BLaER1 (cell line): Measurements from ENCODE around the gene OTC.

Experiments used
- H3K27ac ChIP-seq: shearing (Covaris generic); formaldehyde crosslinking; 2 replicates; pipeline ENCODE4 v1.8.1; 2022
- H3K27me3 ChIP-seq: shearing (Covaris generic); formaldehyde crosslinking; 2 replicates; pipeline ENCODE4 v1.8.1; 2022
- H3K36me3 ChIP-seq: shearing (Covaris generic); formaldehyde crosslinking; 2 replicates; pipeline ENCODE4 v1.8.1; 2022
- H3K4me1 ChIP-seq: shearing (Covaris generic); formaldehyde crosslinking; 2 replicates; pipeline ENCODE4 v1.8.1; 2022
- H3K4me2 ChIP-seq: shearing (Covaris generic); formaldehyde crosslinking; 2 replicates; pipeline ENCODE4 v1.8.1; 2022
- H3K4me3 ChIP-seq: shearing (Covaris generic); formaldehyde crosslinking; 2 replicates; pipeline ENCODE4 v1.8.1; 2022
- H3K9ac ChIP-seq: shearing (Covaris generic); formaldehyde crosslinking; 2 replicates; pipeline ENCODE4 v1.8.1; 2022
- H3K9me3 ChIP-seq: shearing (Covaris generic); formaldehyde crosslinking; 2 replicates; pipeline ENCODE4 v1.8.1; 2022
- H4K20me1 ChIP-seq: shearing (Covaris generic); formaldehyde crosslinking; 2 replicates; pipeline ENCODE4 v1.8.1; 2022
- Cebpa-rat ChIP-seq: shearing (Covaris generic); IDR thresholded peaks from 2 replicates; pipeline ENCODE4 v1.8.1; 2022

Gene OTC

DNA sequence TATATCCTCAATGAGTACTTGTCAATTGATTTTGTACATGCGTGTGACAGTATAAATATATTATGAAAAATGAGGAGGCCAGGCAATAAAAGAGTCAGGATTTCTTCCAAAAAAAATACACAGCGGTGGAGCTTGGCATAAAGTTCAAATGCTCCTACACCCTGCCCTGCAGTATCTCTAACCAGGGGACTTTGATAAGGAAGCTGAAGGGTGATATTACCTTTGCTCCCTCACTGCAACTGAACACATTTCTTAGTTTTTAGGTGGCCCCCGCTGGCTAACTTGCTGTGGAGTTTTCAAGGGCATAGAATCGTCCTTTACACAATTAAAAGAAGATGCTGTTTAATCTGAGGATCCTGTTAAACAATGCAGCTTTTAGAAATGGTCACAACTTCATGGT is at the start of gene OTC:
OTC (plus strand) TSS at position 243 of the 400 bp plus-strand sequence; CDS start at position 336, 93 bp downstream.
- H4K20me1 ChIP-seq = no peaks in the 10 kb centered on the region
- TF ChIP-seq Cebpa-rat = no peak
- H3K4me2 ChIP-seq = no peak within 1 kb of the TSS
- no peak within 1 kb of the TSS for H3K27ac ChIP-seq
- no peak within 1 kb of the TSS for H3K4me3 ChIP-seq
- no peak within 1 kb of the TSS for H3K9ac ChIP-seq
- no peaks in the 10 kb centered on the region for H3K36me3 ChIP-seq
- no peaks in the 10 kb centered on the region for H3K4me1 ChIP-seq
- H3K27me3 ChIP-seq = no peaks in the 10 kb centered on the region
- no peaks in the 10 kb centered on the region for H3K9me3 ChIP-seq

DNA sequence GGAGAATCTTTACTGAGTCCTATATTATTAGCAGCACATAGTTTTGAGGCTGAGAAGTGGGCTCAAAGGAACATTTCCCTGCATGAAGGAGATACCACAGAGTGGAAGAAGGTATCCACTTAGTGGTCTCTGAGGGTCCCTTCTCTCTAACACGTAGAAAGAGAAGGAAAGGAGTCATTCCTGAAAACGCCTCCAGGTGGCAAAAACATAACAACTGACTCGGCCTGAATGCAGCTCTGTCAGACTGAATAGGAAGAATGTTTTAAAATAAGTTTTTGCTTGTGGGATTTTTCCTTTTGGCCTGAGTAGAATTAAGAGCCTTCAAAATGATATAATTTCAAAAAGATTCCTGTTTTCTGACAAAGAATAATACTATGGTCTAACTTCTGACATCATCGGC is 48.4 kb upstream of the OTC start:
- H3K36me3 ChIP-seq = no peaks in the 10 kb centered on the region
- no peaks in the 10 kb centered on the region for H4K20me1 ChIP-seq
- no peak overlapping the region for H3K4me2 ChIP-seq
- H3K4me3 ChIP-seq = no peak overlapping the region
- no peak overlapping the region for H3K9ac ChIP-seq
- no peaks in the 10 kb centered on the region for H3K4me1 ChIP-seq
- no peaks in the 10 kb centered on the region for H3K27me3 ChIP-seq
- TF ChIP-seq Cebpa-rat = no peak
- H3K27ac ChIP-seq = no peak overlapping the region
- H3K9me3 ChIP-seq = no peaks in the 10 kb centered on the region

DNA sequence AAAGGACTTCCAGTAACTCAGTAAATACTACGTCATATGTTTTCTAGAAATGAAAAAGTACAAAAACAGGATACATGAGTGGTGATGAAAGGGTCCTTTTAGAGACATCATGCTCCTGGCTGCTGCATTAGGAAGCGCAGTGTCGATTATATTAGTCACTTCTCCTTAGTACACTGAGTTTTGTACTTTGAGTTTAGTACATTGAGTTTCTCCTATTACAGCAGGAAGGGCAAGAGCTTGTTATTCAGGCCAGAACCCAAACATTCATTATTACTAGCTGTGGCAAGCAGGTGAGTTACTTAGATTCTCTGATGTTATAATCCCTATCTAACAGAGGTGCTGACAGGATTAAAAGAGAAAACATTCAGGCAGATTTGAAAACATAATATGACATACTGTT is 46.4 kb upstream of the OTC start:
- Histone ChIP-seq H4K20me1 (no peaks in the 10 kb centered on the region), H3K4me1 (no peaks in the 10 kb centered on the region), H3K9me3 (no peaks in the 10 kb centered on the region), H3K9ac (no peak overlapping the region), H3K4me2 (no peak overlapping the region), H3K4me3 (no peak overlapping the region), H3K36me3 (no peaks in the 10 kb centered on the region), H3K27me3 (no peaks in the 10 kb centered on the region), H3K27ac (no peak overlapping the region)
- TF ChIP-seq Cebpa-rat = no peak

DNA sequence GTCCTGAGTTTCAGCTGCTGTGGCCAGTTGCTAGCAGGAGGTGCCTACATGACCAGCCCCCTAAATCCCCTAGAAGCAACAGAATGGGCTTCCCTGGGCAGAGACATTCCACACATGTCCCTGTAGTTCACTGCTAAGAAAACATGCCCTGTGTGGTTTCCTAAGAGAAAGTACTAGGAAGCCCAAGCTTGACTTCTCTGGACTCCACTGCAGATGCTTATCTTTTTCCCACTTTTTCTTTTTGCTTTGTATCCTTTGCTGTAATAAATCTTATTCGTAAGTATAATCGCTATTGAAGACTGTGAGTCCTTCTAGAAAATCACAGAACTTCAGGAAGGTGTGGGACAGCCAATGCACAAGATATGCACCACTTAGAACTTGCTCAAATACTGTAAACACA is 40.7 kb upstream of the OTC start:
- peaks cover 4% of the 10 kb centered on the region; the same call in 1 of the 2 replicates for H3K36me3 ChIP-seq
- H3K9me3 ChIP-seq = no peaks in the 10 kb centered on the region
- no peaks in the 10 kb centered on the region for H4K20me1 ChIP-seq
- no peak for TF ChIP-seq Cebpa-rat
- H3K4me3 ChIP-seq = no peak overlapping the region
- H3K27ac ChIP-seq = no peak overlapping the region
- H3K4me1 ChIP-seq = no peaks in the 10 kb centered on the region
- no peak overlapping the region for H3K4me2 ChIP-seq
- H3K27me3 ChIP-seq = no peaks in the 10 kb centered on the region
- no peak overlapping the region for H3K9ac ChIP-seq

DNA sequence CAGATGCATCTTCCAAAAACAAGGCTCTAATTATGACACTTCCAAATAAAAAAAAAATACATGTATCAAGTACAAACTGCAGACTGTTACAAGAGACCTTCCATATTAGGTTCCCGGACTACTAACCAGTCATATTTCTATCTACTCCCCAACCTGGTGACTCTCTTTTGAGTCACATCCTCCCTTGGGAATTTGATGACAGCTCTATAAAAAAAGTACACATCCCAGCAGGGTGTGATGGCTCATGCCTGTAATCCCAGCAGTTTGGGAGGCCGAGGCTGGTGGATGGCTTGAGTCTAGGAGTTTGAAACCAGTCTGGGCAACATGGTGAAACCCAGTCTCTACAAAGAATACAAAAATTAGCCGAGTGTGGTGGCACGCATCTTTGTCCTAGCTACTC is 40.0 kb upstream of the OTC start:
- no peaks in the 10 kb centered on the region for H3K9me3 ChIP-seq
- H3K27ac ChIP-seq = no peak overlapping the region
- TF ChIP-seq Cebpa-rat = no peak
- no peak overlapping the region for H3K4me3 ChIP-seq
- no peak overlapping the region for H3K4me2 ChIP-seq
- H3K9ac ChIP-seq = no peak overlapping the region
- H3K27me3 ChIP-seq = no peaks in the 10 kb centered on the region
- H4K20me1 ChIP-seq = no peaks in the 10 kb centered on the region
- H3K36me3 ChIP-seq = peaks cover 4% of the 10 kb centered on the region; the same call in 1 of the 2 replicates
- H3K4me1 ChIP-seq = no peaks in the 10 kb centered on the region

DNA sequence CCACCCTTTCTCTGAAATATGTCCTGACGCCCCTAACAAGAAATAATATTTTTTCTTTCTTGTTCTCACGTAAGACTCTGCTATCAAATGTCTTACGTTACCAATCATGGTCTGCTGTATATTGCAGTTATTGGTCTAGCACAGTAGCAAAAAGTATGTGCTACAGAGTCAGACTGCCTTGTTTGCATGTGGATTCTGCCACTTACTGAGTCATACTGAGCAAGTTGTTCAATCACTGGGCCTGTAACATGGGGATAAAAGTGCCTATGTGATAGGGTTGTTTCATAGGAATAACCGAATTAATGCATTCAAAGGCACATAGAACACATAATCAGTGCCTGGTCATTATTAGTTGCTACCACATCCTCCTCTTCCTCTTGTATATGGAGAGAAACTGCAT is 39.2 kb upstream of the OTC start:
- no peak overlapping the region for H3K27ac ChIP-seq
- no peak for TF ChIP-seq Cebpa-rat
- H3K4me3 ChIP-seq = no peak overlapping the region
- no peaks in the 10 kb centered on the region for H3K4me1 ChIP-seq
- H3K9me3 ChIP-seq = no peaks in the 10 kb centered on the region
- H3K9ac ChIP-seq = no peak overlapping the region
- H3K27me3 ChIP-seq = no peaks in the 10 kb centered on the region
- peaks cover 4% of the 10 kb centered on the region; the same call in 1 of the 2 replicates for H3K36me3 ChIP-seq
- no peaks in the 10 kb centered on the region for H4K20me1 ChIP-seq
- no peak overlapping the region for H3K4me2 ChIP-seq

DNA sequence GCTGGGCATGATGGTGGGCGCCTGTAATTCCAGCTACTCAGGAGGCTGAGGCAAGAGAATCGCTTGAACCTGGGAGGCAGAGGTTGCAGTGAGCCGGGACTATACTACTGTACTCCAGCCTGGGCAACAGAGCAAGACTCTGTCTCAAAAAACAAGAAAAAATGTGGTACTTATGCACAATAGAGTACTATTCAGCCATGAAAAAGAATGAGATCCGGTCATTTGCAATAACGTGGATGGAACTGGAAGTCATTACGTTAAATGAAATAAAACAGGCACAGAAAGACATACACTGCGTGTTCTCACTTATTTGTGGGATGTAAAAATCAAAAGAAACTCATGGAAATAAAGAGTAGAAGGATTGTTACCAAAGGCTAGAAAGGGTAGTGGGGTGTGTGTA is 37.2 kb upstream of the OTC start:
- Histone ChIP-seq H3K9me3 (no peaks in the 10 kb centered on the region), H4K20me1 (no peaks in the 10 kb centered on the region), H3K36me3 (peaks cover 4% of the 10 kb centered on the region; the same call in 1 of the 2 replicates), H3K27me3 (no peaks in the 10 kb centered on the region), H3K9ac (no peak overlapping the region), H3K4me2 (no peak overlapping the region), H3K4me3 (no peak overlapping the region), H3K4me1 (no peaks in the 10 kb centered on the region), H3K27ac (no peak overlapping the region)
- no peak for TF ChIP-seq Cebpa-rat

DNA sequence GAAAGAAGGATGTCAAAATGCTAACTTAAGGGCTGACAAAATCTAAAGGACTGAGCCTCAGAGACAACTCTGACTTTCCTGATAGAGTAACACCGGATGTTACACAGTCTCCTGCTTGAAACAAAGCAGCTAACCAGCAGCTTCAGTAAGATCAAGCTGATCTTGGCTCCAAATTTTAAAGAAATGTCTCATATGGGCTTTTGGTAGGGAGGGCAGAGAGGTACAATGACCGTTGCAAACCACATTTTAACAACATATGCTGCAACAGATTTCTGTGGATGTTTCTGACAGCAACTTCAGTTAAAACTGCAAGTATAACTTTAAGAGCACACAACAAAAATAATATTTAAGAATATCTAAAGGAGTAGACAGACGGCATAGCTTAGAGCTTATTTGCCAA is 34.2 kb upstream of the OTC start:
- H3K9ac ChIP-seq = no peak overlapping the region
- H3K36me3 ChIP-seq = peaks cover 4% of the 10 kb centered on the region; the same call in 1 of the 2 replicates
- H3K4me1 ChIP-seq = no peaks in the 10 kb centered on the region
- H4K20me1 ChIP-seq = no peaks in the 10 kb centered on the region
- H3K27me3 ChIP-seq = no peaks in the 10 kb centered on the region
- TF ChIP-seq Cebpa-rat = no peak
- H3K4me3 ChIP-seq = no peak overlapping the region
- no peak overlapping the region for H3K27ac ChIP-seq
- H3K9me3 ChIP-seq = no peaks in the 10 kb centered on the region
- H3K4me2 ChIP-seq = no peak overlapping the region

DNA sequence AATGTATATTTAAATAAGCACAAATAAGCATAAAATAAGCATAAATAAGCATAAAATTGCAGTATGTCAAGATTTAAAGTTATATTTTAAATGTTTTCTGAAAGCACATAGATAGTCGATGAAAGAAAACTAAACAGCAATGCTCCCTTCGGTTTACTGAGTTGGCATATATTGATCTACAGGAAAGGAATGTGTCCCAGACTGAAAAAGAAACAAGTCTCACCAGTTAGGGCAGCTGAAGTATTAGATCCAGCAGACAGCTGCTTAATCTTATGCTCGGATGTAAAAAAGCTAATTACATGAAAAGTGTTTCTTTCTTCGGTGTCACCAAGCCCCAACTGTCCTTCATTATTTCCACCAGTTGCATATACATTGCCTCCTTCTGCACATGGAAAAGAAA is 33.8 kb upstream of the OTC start:
- Histone ChIP-seq H3K4me2 (no peak overlapping the region), H3K27ac (no peak overlapping the region), H4K20me1 (no peaks in the 10 kb centered on the region), H3K4me3 (no peak overlapping the region), H3K36me3 (peaks cover 4% of the 10 kb centered on the region; the same call in 1 of the 2 replicates), H3K9ac (no peak overlapping the region), H3K4me1 (no peaks in the 10 kb centered on the region), H3K9me3 (no peaks in the 10 kb centered on the region), H3K27me3 (no peaks in the 10 kb centered on the region)
- TF ChIP-seq Cebpa-rat = no peak

DNA sequence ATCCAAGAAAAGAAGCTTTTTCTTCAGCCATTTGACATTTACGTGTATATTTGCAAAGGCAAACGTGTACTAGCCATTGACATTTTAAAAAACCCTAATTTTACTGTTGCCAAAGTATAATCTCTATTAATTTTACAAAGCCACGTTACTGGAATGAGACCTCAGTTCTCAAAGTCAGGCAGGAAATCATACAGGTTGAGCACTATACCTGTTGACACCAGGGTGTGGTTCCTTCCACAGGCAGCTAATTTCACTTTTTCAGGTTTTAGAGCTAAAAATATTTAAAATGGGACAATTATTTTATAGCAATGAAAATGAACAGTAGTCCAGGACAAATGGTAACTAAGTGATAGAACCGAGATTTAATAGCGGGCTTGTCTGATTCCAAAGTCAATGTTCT is 31.6 kb upstream of the OTC start:
- Histone ChIP-seq H3K4me2 (no peak overlapping the region), H3K9ac (no peak overlapping the region), H3K9me3 (no peaks in the 10 kb centered on the region), H3K4me1 (peaks cover 1% of the 10 kb centered on the region; the same call in 1 of the 2 replicates), H3K4me3 (no peak overlapping the region), H3K27ac (no peak overlapping the region), H3K36me3 (no peaks in the 10 kb centered on the region), H4K20me1 (no peaks in the 10 kb centered on the region), H3K27me3 (no peaks in the 10 kb centered on the region)
- no peak for TF ChIP-seq Cebpa-rat

DNA sequence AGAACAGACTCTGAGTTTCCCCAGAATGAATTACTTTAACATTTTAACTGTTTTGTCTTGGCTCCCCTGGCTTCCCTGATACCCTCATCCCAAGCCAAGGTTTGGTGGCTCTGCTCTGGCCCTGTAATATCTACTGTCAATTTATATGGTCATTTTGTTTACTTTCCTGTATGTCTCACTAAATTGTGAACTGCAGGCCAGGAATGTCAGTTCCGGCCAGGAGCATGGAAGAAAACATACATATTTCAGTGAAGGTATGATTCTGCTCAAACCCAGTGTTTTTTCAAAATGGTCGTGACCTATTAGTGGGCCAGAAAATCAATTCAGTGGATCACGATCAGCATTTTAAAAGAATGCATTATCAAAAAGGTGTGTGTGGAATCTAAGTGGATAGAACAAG is 26.3 kb upstream of the OTC start:
- peaks cover 6% of the 10 kb centered on the region for H3K9me3 ChIP-seq
- H4K20me1 ChIP-seq = no peaks in the 10 kb centered on the region
- H3K27me3 ChIP-seq = no peaks in the 10 kb centered on the region
- peaks cover 18% of the 10 kb centered on the region for H3K4me1 ChIP-seq
- H3K27ac ChIP-seq = no peak overlapping the region
- H3K4me2 ChIP-seq = peak overlapping the region; percentile 53
- 0 out of 2 replicates have a peak overlapping the region, but pooled peaks have one; percentile 75 for H3K9ac ChIP-seq
- H3K36me3 ChIP-seq = no peaks in the 10 kb centered on the region
- peak overlapping the region; percentile 76 for H3K4me3 ChIP-seq
- TF ChIP-seq Cebpa-rat = no peak
